SK-N-SH treated with all-trans-retinoic acid at 6 μM for 48 hours (cell line): ENCODE data around the gene VTI1A.

Source experiments
- ATAC-seq: fragments of 200-7000 bp; cut with Tn5 transposase; 3 replicates; pipeline ENCODE4 v1.9.1; 2020; ENCODE audit warnings: mild to moderate bottlenecking, moderate library complexity
- ARNTL ChIP-seq: fragments of 450-650 bp; formaldehyde crosslinking; IDR thresholded peaks from 2 replicates; pipeline ENCODE4 v1.5.0; 2020; ENCODE audit warnings: low read depth, mild to moderate bottlenecking, moderate library complexity, borderline replicate concordance
- BACH2 ChIP-seq: fragments of 250-450 bp; sonication (Bioruptor Pico); IDR thresholded peaks from 2 replicates; pipeline ENCODE4 v1.9.0; 2021; ENCODE audit warnings: mild to moderate bottlenecking, borderline replicate concordance
- CREB5 ChIP-seq: fragments of 250-450 bp; sonication (Bioruptor Pico); IDR thresholded peaks from 2 replicates; pipeline ENCODE4 v1.5.1; 2020; ENCODE audit warnings: low read depth, mild to moderate bottlenecking, moderate library complexity
- CSDC2 ChIP-seq: fragments of 250-450 bp; sonication (Bioruptor Pico); IDR thresholded peaks from 2 replicates; pipeline ENCODE4 v1.5.0; 2020; ENCODE audit warnings: mild to moderate bottlenecking, moderate library complexity
- GLIS3 ChIP-seq: fragments of 250-450 bp; sonication (Bioruptor Pico); IDR thresholded peaks from 2 replicates; pipeline ENCODE4 v1.5.0; 2020; ENCODE audit warnings: mild to moderate bottlenecking, moderate library complexity
- ISL1 ChIP-seq: fragments of 250-450 bp; sonication (Bioruptor Pico); IDR thresholded peaks from 2 replicates; pipeline ENCODE4 v2.1.2; 2022; ENCODE audit warnings: mild to moderate bottlenecking, moderate library complexity
- OSR1 ChIP-seq: fragments of 250-450 bp; sonication (Bioruptor Pico); IDR thresholded peaks from 2 replicates; pipeline ENCODE4 v1.8.0; 2022; ENCODE audit warnings: moderate library complexity, mild to moderate bottlenecking, inconsistent platforms
- PATZ1 ChIP-seq: fragments of 250-450 bp; sonication (Bioruptor Pico); IDR thresholded peaks from 2 replicates; pipeline ENCODE4 v1.8.0; 2020; ENCODE audit warnings: mild to moderate bottlenecking, moderate library complexity, borderline replicate concordance
- PPARA ChIP-seq: fragments of 250-450 bp; sonication (Bioruptor Pico); IDR thresholded peaks from 2 replicates; pipeline ENCODE4 v1.5.0; 2020; ENCODE audit warnings: mild to moderate bottlenecking, borderline replicate concordance
- RARB ChIP-seq: fragments of 250-450 bp; sonication (Bioruptor Pico); IDR thresholded peaks from 2 replicates; pipeline ENCODE4 v1.8.0; 2021; ENCODE audit warnings: mild to moderate bottlenecking, moderate library complexity
- SNAI2 ChIP-seq: fragments of 250-450 bp; sonication (Bioruptor Pico); IDR thresholded peaks from 2 replicates; pipeline ENCODE4 v1.5.0; 2020; ENCODE audit warnings: mild to moderate bottlenecking, moderate library complexity
- TCF4 ChIP-seq: fragments of 250-450 bp; sonication (Bioruptor Pico); IDR thresholded peaks from 2 replicates; pipeline ENCODE4 v1.8.0; 2021; ENCODE audit warnings: mild to moderate bottlenecking, moderate library complexity, borderline replicate concordance
- TOX ChIP-seq: fragments of 250-450 bp; sonication (Bioruptor Pico); IDR thresholded peaks from 2 replicates; pipeline ENCODE4 v1.8.0; 2021; ENCODE audit warnings: mild to moderate bottlenecking, moderate library complexity, borderline replicate concordance
- TSHZ2 ChIP-seq: fragments of 250-450 bp; sonication (Bioruptor Pico); IDR thresholded peaks from 2 replicates; pipeline ENCODE4 v1.5.0; 2020; ENCODE audit warnings: mild to moderate bottlenecking, moderate library complexity
- ZC3H10 ChIP-seq: fragments of 250-450 bp; sonication (Bioruptor Pico); IDR thresholded peaks from 2 replicates; pipeline ENCODE4 v1.5.1; 2021; ENCODE audit warnings: mild to moderate bottlenecking, moderate library complexity
- ZFP3 ChIP-seq: fragments of 250-450 bp; sonication (Bioruptor Pico); IDR thresholded peaks from 2 replicates; pipeline ENCODE4 v1.5.0; 2020; ENCODE audit warnings: mild to moderate bottlenecking, moderate library complexity
- ZFP30 ChIP-seq: fragments of 450-650 bp; formaldehyde crosslinking; IDR thresholded peaks from 2 replicates; pipeline ENCODE4 v1.5.0; 2022; ENCODE audit warnings: mild to moderate bottlenecking, moderate library complexity
- ZNF70 ChIP-seq: fragments of 450-650 bp; formaldehyde crosslinking; IDR thresholded peaks from 2 replicates; pipeline ENCODE4 v1.5.0; 2020; ENCODE audit warnings: mild to moderate bottlenecking, moderate library complexity
- ZNF8 ChIP-seq: fragments of 450-650 bp; formaldehyde crosslinking; IDR thresholded peaks from 2 replicates; pipeline ENCODE4 v1.5.0; 2020; ENCODE audit warnings: mild to moderate bottlenecking, moderate library complexity
- TF ChIP-seq, protein P1 (sequence below): fragments of 250-450 bp; sonication (Bioruptor Pico); IDR thresholded peaks from 2 replicates; pipeline ENCODE4 v1.5.1; 2021; ENCODE audit warnings: mild to moderate bottlenecking, moderate library complexity
- TF ChIP-seq, protein P2 (sequence below): fragments of 250-450 bp; sonication (Bioruptor Pico); IDR thresholded peaks from 2 replicates; pipeline ENCODE4 v1.8.0; 2021; ENCODE audit warnings: low read depth, mild to moderate bottlenecking, moderate library complexity, borderline replicate concordance

The VTI1A gene

DNA sequence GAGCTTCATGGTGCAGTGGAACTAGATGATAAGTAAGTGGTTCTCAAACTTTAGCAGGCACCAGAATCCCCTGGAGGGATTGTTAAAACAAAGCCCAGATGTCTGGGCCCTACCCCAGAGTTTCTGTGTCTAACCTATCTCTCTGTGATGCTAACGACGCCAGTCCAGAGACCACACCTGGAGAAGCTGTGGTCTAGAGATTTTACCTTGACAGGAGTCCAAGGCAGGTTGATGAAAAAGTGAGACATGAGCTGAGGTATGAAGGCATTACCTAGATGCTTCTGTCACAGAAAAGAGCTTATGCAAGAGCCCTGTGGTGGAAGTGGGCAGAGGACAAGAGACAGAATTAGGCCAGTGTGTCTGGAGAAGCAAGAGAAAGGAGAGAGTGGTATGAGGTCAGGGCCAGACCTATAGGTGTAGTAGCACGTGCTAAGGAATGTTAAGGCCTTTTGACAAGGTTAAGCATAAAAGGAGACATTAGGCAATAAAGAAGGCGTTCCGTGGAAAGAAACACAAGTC, 318.8 kb downstream of the VTI1A start (continued):
- TF ChIP-seq, protein P1, sequence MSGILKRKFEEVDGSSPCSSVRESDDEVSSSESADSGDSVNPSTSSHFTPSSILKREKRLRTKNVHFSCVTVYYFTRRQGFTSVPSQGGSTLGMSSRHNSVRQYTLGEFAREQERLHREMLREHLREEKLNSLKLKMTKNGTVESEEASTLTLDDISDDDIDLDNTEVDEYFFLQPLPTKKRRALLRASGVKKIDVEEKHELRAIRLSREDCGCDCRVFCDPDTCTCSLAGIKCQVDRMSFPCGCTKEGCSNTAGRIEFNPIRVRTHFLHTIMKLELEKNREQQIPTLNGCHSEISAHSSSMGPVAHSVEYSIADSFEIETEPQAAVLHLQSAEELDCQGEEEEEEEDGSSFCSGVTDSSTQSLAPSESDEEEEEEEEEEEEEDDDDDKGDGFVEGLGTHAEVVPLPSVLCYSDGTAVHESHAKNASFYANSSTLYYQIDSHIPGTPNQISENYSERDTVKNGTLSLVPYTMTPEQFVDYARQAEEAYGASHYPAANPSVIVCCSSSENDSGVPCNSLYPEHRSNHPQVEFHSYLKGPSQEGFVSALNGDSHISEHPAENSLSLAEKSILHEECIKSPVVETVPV (CRISPR knock-in tag): no peak
- TF ChIP-seq ARNTL (CRISPR knock-in tag) (no peak), TOX (CRISPR knock-in tag) (no peak), BACH2 (no peak)

- ATAC-seq: no peak
- TF ChIP-seq ISL1: no peak
- no peak for TF ChIP-seq ZC3H10 (CRISPR knock-in tag)
- TF ChIP-seq TCF4 (CRISPR knock-in tag): no peak
- TF ChIP-seq ZNF8: no peak
- no peak for TF ChIP-seq ARNTL (CRISPR knock-in tag)
- no peak for TF ChIP-seq CREB5 (CRISPR knock-in tag)
- no peak for TF ChIP-seq TSHZ2 (CRISPR knock-in tag)
- TF ChIP-seq TOX (CRISPR knock-in tag): no peak
- TF ChIP-seq ZFP3 (CRISPR knock-in tag): no peak
- TF ChIP-seq BACH2: no peak
- no peak for TF ChIP-seq ZFP30
- no peak for TF ChIP-seq CSDC2 (CRISPR knock-in tag)
- no peak for TF ChIP-seq RARB (CRISPR knock-in tag)
- no peak for TF ChIP-seq PPARA (CRISPR knock-in tag)
- no peak for TF ChIP-seq GLIS3 (CRISPR knock-in tag)
- no peak for TF ChIP-seq PATZ1 (CRISPR knock-in tag)
- TF ChIP-seq, protein P2, sequence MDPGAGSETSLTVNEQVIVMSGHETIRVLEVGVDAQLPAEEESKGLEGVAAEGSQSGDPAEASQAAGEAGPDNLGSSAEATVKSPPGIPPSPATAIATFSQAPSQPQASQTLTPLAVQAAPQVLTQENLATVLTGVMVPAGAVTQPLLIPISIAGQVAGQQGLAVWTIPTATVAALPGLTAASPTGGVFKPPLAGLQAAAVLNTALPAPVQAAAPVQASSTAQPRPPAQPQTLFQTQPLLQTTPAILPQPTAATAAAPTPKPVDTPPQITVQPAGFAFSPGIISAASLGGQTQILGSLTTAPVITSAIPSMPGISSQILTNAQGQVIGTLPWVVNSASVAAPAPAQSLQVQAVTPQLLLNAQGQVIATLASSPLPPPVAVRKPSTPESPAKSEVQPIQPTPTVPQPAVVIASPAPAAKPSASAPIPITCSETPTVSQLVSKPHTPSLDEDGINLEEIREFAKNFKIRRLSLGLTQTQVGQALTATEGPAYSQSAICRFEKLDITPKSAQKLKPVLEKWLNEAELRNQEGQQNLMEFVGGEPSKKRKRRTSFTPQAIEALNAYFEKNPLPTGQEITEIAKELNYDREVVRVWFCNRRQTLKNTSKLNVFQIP (CRISPR knock-in tag): no peak
- TF ChIP-seq SNAI2 (CRISPR knock-in tag): no peak
- no peak for TF ChIP-seq OSR1 (CRISPR knock-in tag)
Observed at GRCh38 chr10:112766636-112767035, 319.6 kb downstream of the VTI1A start.

GRCh38 chr10:112767156-112767555, 320.1 kb downstream of the VTI1A start:
- ATAC-seq: no peak
- TF ChIP-seq SNAI2 (CRISPR knock-in tag) (no peak), ZNF70 (CRISPR knock-in tag) (no peak), GLIS3 (CRISPR knock-in tag) (no peak), ZC3H10 (CRISPR knock-in tag) (no peak), CSDC2 (CRISPR knock-in tag) (no peak), ZNF8 (no peak), CREB5 (CRISPR knock-in tag) (no peak), TOX (CRISPR knock-in tag) (no peak), OSR1 (CRISPR knock-in tag) (no peak), PATZ1 (CRISPR knock-in tag) (no peak), TCF4 (CRISPR knock-in tag) (no peak)
- TF ChIP-seq, protein P1 (CRISPR knock-in tag): no peak
- TF ChIP-seq, all 23 proteins: peak for 0
